Left ventricle myocardium inferior (tissue), 1 donor: ENCODE data around the gene LCE7A. TPM values are rescaled to one million over a fixed set of nuclear protein-coding genes. Genes with fewer than 3 reads are reported as not detected.

Experiments used
- DNase-seq: peaks from one replicate; pipeline ENCODE4 v3.0.0-alpha.2; 2020
- H3K27ac ChIP-seq: fragments of 200-600 bp; replicated peaks from 2 replicates; pipeline ENCODE4 v1.8.0; 2021
- H3K27me3 ChIP-seq: fragments of 200-600 bp; 2 replicates; pipeline ENCODE4 v1.8.0; 2021; ENCODE audit warnings: low read depth
- H3K36me3 ChIP-seq: fragments of 200-600 bp; 2 replicates; pipeline ENCODE4 v1.8.0; 2021
- H3K4me1 ChIP-seq: fragments of 200-600 bp; 2 replicates; pipeline ENCODE4 v1.8.0; 2021
- H3K4me3 ChIP-seq: fragments of 200-600 bp; 2 replicates; pipeline ENCODE4 v1.8.0; 2021; ENCODE audit warnings: mild to moderate bottlenecking, moderate library complexity
- H3K9me3 ChIP-seq: fragments of 200-600 bp; replicated peaks from 2 replicates; pipeline ENCODE4 v1.8.0; 2021
- intact Hi-C: fragments of 100-400 bp; cut with micrococcal nuclease; formaldehyde crosslinking; loops from one replicate; pipeline ENCODE4 v1.11.0; 2022
- total RNA-seq: library from RNA; stranded (reverse); fragmentation: NEBNext Ultra II Directional; extraction: Animal tissue kit (Norgen Biotek cat#: 25700); gene quantifications from one replicate; pipeline ENCODE4 v1.2.1, GENCODE V29; 2021
- TF ChIP-seq, protein P1 (sequence below): fragments of 200-600 bp; IDR thresholded peaks from 2 replicates; pipeline ENCODE4 v1.8.0; 2021; ENCODE audit warnings: antibody characterized with exemption, mild to moderate bottlenecking, borderline replicate concordance
- donor health status: DM: no; HTN: yes; CAD: no; lungs with severe emphysema.

Gene LCE7A
- total RNA-seq, 1 donor from 2014 or later: not detected

DNA sequence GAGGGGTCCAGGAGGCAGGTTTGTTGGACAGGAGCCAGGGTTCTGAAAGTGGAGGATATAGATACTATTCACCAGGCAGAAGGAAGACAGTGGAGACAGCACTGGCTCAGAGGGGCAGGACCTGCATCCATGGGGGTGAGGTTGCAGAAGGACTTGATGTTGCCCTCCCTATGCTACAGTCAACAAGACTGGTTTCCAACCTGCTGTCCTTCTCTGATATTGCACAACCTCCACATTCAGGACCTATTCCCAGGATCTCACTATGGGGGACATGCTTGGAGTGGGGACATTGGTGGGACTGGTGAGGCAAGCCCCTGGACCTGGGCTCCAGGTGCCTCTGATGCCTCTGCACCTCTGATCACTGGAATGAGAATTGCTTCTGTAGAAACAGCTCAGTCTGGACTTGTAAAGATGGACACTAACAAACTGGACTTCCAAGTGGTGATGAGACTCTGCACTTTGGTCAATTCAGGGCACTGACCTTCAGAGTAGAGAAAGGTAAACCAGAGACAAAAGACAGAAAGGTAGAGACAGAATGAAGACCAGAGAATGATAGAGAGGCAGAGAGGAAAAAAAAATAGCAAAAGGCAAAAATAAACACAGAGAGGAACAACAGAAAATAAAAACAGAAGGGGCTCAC lies 19.9 kb downstream of the LCE7A start:
- Histone ChIP-seq H3K4me3 (no peak overlapping the region), H3K27ac (no peak overlapping the region), H3K4me1 (no peaks in the 10 kb centered on the region), H3K36me3 (no peaks in the 10 kb centered on the region), H3K9me3 (no peaks in the 10 kb centered on the region), H3K27me3 (no peaks in the 10 kb centered on the region)
- no peak for DNase-seq
- intact Hi-C loops: no loop called here
- TF ChIP-seq, protein P1, sequence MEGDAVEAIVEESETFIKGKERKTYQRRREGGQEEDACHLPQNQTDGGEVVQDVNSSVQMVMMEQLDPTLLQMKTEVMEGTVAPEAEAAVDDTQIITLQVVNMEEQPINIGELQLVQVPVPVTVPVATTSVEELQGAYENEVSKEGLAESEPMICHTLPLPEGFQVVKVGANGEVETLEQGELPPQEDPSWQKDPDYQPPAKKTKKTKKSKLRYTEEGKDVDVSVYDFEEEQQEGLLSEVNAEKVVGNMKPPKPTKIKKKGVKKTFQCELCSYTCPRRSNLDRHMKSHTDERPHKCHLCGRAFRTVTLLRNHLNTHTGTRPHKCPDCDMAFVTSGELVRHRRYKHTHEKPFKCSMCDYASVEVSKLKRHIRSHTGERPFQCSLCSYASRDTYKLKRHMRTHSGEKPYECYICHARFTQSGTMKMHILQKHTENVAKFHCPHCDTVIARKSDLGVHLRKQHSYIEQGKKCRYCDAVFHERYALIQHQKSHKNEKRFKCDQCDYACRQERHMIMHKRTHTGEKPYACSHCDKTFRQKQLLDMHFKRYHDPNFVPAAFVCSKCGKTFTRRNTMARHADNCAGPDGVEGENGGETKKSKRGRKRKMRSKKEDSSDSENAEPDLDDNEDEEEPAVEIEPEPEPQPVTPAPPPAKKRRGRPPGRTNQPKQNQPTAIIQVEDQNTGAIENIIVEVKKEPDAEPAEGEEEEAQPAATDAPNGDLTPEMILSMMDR: no peak

DNA sequence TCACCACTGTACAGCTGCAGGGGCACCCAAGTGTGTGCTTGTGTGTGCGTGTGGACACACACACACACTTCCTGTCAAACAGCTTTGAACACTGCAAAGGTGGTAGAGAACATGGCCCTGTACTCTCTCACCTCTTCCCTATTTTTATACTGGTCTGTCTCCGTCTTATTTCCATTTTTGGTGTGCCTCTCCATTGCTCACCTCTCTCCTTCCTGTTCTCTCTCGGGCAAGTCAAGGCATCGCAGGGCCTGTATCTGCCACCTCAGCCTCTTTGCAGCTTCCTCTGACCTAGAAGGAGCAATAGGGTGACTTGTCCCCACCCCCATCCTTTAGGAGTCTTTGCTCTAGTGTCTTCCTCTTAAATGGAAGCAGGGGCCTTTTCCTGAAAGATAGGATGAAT lies 20.5 kb downstream of the LCE7A start:
- intact Hi-C loops: no loop called here
- Histone ChIP-seq H3K27ac (no peak overlapping the region), H3K27me3 (no peaks in the 10 kb centered on the region), H3K36me3 (no peaks in the 10 kb centered on the region), H3K4me3 (no peak overlapping the region), H3K9me3 (no peaks in the 10 kb centered on the region), H3K4me1 (no peaks in the 10 kb centered on the region)
- TF ChIP-seq, protein P1: no peak
- no peak for DNase-seq

DNA sequence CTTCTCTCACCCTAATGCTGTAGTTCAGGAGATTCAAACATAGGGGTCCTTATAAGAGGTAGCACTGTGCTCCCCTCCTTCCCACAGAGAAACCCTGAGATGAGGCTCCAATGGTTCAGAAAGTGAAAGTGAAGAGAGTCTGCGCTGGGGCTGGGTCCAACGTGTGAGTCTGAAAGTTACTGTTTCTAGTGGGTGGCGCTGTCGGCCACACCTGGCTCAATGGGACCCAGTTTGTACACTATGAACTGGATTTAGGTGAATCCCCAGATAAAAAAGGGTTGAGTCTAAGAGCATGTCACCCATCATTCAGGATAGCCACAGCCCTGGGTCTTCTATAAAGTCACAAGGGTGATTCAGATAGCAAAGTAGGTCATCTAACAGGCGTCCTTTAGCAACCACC lies 21.1 kb downstream of the LCE7A start:
- no peak overlapping the region for H3K4me3 ChIP-seq
- intact Hi-C loops: no loop called here
- no peak for DNase-seq
- H3K27me3 ChIP-seq: no peaks in the 10 kb centered on the region
- H3K9me3 ChIP-seq: no peaks in the 10 kb centered on the region
- H3K4me1 ChIP-seq: no peaks in the 10 kb centered on the region
- no peak overlapping the region for H3K27ac ChIP-seq
- TF ChIP-seq, protein P1: no peak
- no peaks in the 10 kb centered on the region for H3K36me3 ChIP-seq

DNA sequence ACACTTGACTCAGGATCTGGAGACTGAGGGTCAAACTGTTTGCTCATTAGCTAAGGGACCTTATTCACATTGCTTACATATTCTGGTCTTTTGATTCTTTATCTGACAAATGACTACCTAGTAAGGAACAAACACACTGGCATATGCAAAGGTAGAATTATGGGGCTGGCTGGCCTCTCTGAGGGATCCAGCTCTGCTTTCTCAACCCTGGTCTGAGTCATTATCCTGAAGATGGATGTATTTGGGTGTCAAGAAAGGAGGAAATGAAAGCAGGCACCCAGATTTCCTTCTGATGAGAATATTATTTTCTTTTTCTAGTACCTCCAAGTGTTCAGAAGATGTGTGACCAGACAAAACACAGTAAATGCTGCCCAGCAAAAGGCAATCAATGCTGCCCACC lies 24.3 kb downstream of the LCE7A start:
- intact Hi-C loops: no loop called here
- TF ChIP-seq, protein P1: no peak
- H3K9me3 ChIP-seq: no peaks in the 10 kb centered on the region
- H3K36me3 ChIP-seq: no peaks in the 10 kb centered on the region
- DNase-seq: no peak
- H3K4me3 ChIP-seq: no peak overlapping the region
- H3K27me3 ChIP-seq: no peaks in the 10 kb centered on the region
- H3K27ac ChIP-seq: no peak overlapping the region
- no peaks in the 10 kb centered on the region for H3K4me1 ChIP-seq

DNA sequence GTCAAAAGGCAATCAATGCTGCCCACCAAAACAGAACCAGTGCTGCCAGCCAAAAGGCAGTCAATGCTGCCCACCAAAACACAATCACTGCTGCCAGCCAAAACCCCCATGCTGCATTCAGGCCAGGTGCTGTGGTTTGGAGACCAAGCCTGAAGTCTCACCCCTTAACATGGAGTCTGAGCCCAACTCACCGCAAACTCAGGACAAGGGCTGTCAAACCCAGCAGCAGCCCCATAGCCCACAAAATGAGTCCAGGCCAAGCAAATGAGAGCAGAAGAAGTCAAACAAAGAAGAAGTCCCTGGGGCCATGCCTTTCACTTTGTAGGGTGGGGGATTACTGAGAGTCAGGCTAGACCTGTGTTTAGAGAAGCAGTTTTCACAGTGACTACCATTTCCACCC lies 24.7 kb downstream of the LCE7A start:
- Histone ChIP-seq H3K27me3 (no peaks in the 10 kb centered on the region), H3K36me3 (no peaks in the 10 kb centered on the region), H3K27ac (no peak overlapping the region), H3K9me3 (peaks cover 2% of the 10 kb centered on the region), H3K4me1 (no peaks in the 10 kb centered on the region), H3K4me3 (no peak overlapping the region)
- intact Hi-C loops: no loop called here
- TF ChIP-seq, protein P1: no peak
- no peak for DNase-seq
